Right atrium auricular region (tissue), 2 donors: Measurements from ENCODE around the gene KRT37. TPM values are rescaled to one million over a fixed set of nuclear protein-coding genes. Genes with fewer than 3 reads are reported as not detected.

Experiments
- DNase-seq: peaks from one replicate; pipeline ENCODE4 v3.0.0-alpha.2; 2019; ENCODE audit warnings: low spot score
- H3K27ac ChIP-seq, 2 donors: fragments of 200-600 bp; sonication (generic); 1 replicate in 1 of 2; 2 replicates in 1 of 2; pipeline ENCODE4 v1.5.1; 2016 to 2019
- H3K27me3 ChIP-seq, 2 donors: fragments of 200-600 bp; sonication (generic); one replicate each; pipeline versions ENCODE4 v1.5.1 to v1.6.0; 2017 to 2019
- H3K36me3 ChIP-seq: fragments of 200-600 bp; sonication (generic); one replicate; pipeline ENCODE4 v1.5.1; 2016
- H3K4me1 ChIP-seq, 2 donors: fragments of 200-600 bp; sonication (generic); one replicate each; pipeline versions ENCODE4 v1.5.1 to v1.6.0; 2017 to 2019
- H3K4me3 ChIP-seq, 2 donors: fragments of 200-600 bp; sonication (generic); 1 replicate in 1 of 2; 2 replicates in 1 of 2; pipeline ENCODE4 v1.5.1; 2017 to 2019; ENCODE audit warnings: mild to moderate bottlenecking in 1 of 2, moderate library complexity in 1 of 2
- H3K9me3 ChIP-seq, 2 donors: fragments of 200-600 bp; sonication (generic); one replicate each; pipeline ENCODE4 v1.5.1; 2019
- total RNA-seq, 2 donors: library from RNA; depleted of rRNA; stranded (reverse); fragments of >200 nt; gene quantifications; one replicate each; pipeline ENCODE4 v1.1.0, GENCODE V29; 2016
- TF ChIP-seq, protein P1 (sequence below), 2 donors: fragments of 200-600 bp; sonication (generic); IDR thresholded peaks; one replicate each; pipeline ENCODE4 v1.5.1; 2019; ENCODE audit warnings: antibody characterized with exemption in 2 of 2

The KRT37 gene
- total RNA-seq, 2 donors from 2014 or later = not detected

DNA sequence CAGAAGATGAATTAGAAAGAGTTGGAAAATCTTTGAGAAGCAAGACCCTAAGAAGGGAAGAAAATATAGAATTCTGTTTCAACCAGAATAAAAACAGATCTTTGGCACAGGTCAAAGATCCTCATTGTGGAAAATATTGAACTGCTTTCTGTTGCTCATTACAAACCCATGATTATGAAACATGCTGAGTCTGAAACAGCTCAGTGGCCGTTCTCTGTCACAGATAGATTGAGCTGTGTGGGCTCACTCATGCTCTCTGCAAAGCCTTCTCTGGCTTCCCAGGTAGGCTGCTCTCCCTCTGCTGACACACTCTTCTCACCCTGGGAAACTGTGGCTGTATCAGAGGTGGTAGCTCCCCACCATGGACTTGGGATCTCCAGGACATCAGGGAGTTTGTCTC lies 19.8 kb upstream of the KRT37 start:
- Histone ChIP-seq H3K27me3 (peaks cover 0 to 2% of the 10 kb centered on the region in 2 donors), H3K4me3 (no peak overlapping the region), H3K9me3 (peaks cover 0 to 8% of the 10 kb centered on the region in 2 donors), H3K36me3 (no peaks in the 10 kb centered on the region), H3K4me1 (no peaks in the 10 kb centered on the region), H3K27ac (no peak overlapping the region)
- no peak for DNase-seq
- TF ChIP-seq, protein P1, sequence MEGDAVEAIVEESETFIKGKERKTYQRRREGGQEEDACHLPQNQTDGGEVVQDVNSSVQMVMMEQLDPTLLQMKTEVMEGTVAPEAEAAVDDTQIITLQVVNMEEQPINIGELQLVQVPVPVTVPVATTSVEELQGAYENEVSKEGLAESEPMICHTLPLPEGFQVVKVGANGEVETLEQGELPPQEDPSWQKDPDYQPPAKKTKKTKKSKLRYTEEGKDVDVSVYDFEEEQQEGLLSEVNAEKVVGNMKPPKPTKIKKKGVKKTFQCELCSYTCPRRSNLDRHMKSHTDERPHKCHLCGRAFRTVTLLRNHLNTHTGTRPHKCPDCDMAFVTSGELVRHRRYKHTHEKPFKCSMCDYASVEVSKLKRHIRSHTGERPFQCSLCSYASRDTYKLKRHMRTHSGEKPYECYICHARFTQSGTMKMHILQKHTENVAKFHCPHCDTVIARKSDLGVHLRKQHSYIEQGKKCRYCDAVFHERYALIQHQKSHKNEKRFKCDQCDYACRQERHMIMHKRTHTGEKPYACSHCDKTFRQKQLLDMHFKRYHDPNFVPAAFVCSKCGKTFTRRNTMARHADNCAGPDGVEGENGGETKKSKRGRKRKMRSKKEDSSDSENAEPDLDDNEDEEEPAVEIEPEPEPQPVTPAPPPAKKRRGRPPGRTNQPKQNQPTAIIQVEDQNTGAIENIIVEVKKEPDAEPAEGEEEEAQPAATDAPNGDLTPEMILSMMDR (IDR thresholded peaks at IDR 0.05) = no peak

DNA sequence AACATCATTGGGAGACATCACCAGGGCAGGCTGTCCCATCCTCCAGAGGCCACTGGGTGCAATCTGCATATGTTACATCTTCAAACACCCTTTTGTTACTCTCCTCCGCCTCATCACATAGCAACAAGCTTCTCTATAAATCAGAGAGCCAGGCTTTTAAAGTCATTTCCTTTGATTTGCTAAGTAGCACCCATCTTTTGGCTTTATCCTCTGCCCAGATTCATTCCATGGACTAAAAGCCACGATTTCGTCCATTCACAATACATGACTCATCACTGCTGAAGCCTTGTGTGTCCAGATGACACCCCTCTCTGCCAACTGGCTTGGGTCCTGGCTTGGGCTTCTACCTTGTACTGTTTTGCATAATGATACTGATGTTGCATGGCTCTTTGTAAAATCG lies 18.4 kb upstream of the KRT37 start:
- TF ChIP-seq, protein P1 (IDR thresholded peaks at IDR 0.05) = no peak
- H3K27me3 ChIP-seq = peaks cover 0 to 2% of the 10 kb centered on the region in 2 donors
- no peak overlapping the region for H3K4me3 ChIP-seq
- no peak for DNase-seq
- H3K36me3 ChIP-seq = no peaks in the 10 kb centered on the region
- no peak overlapping the region for H3K27ac ChIP-seq
- no peaks in the 10 kb centered on the region for H3K4me1 ChIP-seq
- H3K9me3 ChIP-seq = peaks cover 0 to 8% of the 10 kb centered on the region in 2 donors

DNA sequence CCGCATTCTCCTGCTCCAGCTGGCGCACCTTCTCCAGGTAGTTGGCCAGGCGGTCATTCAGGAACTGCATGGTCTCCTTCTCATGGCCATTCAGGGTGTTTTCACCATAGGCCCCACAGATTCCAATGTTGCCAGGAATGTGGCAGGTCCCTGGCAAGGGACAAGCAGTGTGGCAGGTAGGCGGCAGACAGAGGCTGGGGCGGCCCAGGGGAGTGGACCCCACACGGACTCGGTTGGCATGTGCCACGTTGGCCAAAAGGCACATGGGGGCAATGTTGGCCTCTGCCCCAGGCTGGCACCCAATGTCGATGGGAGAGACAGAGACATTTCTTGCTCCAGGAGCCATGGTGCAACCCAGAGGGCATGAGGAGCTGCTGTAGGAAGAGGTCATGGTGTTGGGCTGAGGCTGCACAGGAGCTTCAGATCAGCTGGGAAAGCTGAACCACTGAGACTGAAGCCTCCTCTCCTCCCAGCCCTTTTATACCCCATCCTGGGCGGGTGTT lies 16.2 kb upstream of the KRT37 start, which contains the start of gene KRT38:
Gene KRT38, minus strand, starts transcription at position 453 of the 503 bp plus-strand sequence. Its CDS starts 62 bp downstream, at position 391.
- TF ChIP-seq, protein P1 (IDR thresholded peaks at IDR 0.05) = no peak
- Histone ChIP-seq H3K27me3 (peaks cover 0 to 2% of the 10 kb centered on the region in 2 donors), H3K27ac (no peak within 1 kb of the TSS), H3K4me3 (no peak within 1 kb of the TSS), H3K4me1 (no peaks in the 10 kb centered on the region), H3K36me3 (no peaks in the 10 kb centered on the region), H3K9me3 (peaks cover 0 to 8% of the 10 kb centered on the region in 2 donors)
- DNase-seq = no peak

DNA sequence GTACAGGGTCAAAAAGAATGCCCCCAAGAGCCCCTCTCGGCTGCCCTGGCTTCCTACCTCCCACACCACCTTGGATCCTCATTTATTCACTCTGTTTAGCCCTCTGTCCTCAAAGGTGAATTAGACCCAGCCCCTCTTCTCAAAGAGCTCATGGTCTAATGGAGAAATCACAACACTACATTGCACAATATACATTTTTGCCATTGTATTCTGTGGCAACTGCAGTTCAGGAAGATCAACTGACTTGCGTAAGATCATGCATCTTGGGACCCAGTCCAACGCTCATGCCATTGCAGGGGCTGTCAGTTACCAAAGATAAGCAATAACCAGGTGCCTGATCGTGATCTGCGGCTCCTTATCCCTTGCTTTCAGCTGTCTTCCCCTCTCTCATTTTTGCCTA lies 15.0 kb upstream of the KRT37 start:
- no peaks in the 10 kb centered on the region for H3K36me3 ChIP-seq
- peaks cover 0 to 2% of the 10 kb centered on the region in 2 donors for H3K9me3 ChIP-seq
- H3K27ac ChIP-seq = no peak overlapping the region
- H3K4me1 ChIP-seq = no peaks in the 10 kb centered on the region
- no peak for DNase-seq
- TF ChIP-seq, protein P1 (IDR thresholded peaks at IDR 0.05) = no peak
- no peak overlapping the region for H3K4me3 ChIP-seq
- H3K27me3 ChIP-seq = peaks cover 0 to 1% of the 10 kb centered on the region in 2 donors

DNA sequence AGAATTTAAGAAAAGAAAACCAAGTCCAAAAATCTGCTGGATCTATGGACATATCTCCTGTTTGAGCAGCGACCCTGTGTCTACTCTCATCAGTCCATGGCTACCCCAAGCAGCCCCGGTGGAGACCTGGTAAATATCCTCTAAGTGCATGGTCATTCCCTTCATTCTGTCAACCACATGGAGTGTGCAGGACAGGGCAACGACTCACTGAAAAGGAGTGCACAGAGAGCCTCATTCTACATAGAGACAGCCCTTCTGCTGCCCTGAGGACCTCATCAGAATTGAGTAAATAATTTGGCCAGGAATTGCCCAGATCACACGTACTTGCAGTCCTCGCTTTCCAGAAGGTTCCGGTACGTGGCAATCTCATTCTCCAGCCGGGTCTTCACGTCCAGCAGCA lies 13.4 kb upstream of the KRT37 start:
- no peak for DNase-seq
- H3K27me3 ChIP-seq = no peaks in the 10 kb centered on the region
- H3K4me3 ChIP-seq = no peak overlapping the region
- no peaks in the 10 kb centered on the region for H3K36me3 ChIP-seq
- no peak overlapping the region for H3K27ac ChIP-seq
- TF ChIP-seq, protein P1 (IDR thresholded peaks at IDR 0.05) = no peak
- H3K4me1 ChIP-seq = no peaks in the 10 kb centered on the region
- H3K9me3 ChIP-seq = no peaks in the 10 kb centered on the region

DNA sequence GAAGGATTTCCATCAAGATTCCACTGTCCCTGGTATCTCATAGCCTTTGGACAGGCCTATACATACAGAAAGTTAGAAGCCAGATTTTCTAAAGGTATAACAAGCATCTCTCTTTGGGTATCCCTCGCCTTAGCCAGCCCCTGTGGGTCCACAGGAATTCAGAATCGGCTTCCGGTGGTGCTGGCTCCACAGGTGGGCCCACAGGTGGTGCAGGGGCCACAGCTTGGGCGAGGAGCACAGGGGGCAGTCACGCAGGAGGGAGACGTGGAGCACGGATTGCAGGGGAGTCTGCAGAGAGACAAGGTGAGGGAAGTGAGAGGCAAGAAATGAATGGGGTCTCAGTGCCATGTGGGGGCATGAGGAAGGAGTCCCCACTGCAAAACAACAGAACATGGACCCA lies 12.9 kb upstream of the KRT37 start:
- no peak overlapping the region for H3K4me3 ChIP-seq
- no peak overlapping the region for H3K27ac ChIP-seq
- no peaks in the 10 kb centered on the region for H3K36me3 ChIP-seq
- H3K9me3 ChIP-seq = no peaks in the 10 kb centered on the region
- H3K4me1 ChIP-seq = no peaks in the 10 kb centered on the region
- TF ChIP-seq, protein P1 (IDR thresholded peaks at IDR 0.05) = no peak
- H3K27me3 ChIP-seq = no peaks in the 10 kb centered on the region
- DNase-seq = no peak
